ENCODE measurements around the gene ATPAF1.

ATPAF1 gene

DNA sequence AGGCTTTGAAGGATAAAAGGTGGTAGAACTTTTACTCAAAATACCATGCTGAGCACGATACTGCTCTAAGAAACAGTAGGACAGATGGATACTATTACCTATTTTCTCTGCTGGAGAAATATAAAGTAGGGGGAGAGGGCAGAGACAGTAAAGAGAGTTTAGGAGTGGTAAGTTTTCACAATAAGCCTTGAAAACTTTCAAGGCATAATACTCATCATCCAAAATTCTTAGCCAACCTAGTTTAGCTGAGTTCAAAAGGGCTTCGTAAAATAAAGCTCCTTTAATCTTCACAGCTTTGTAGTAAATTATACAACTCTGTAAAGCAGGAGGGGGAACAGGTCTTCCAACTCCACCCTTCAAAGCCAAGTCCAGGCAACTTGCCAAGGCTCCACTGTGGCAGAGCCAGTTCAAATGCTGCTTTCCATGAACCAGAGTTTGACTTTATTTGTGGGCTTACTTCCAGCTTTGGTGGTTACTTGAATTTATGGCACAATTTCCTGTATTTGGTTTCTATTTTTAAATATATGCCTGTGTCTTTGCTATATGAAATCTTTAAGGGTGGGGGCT lies 19.0 kb upstream of the ATPAF1 start:
- Histone ChIP-seq H3K36me3 (peaks cover 100% of the 10 kb centered on the region), H3K4me1 (ENCODE audit: control insufficient read depth in 1 of 2, insufficient read depth in 1 of 2, low read depth in 1 of 2, low read length in 1 of 2) (no peaks in the 10 kb centered on the region), H3K4me3 (ENCODE audit: low read depth in 1 of 2, low read length in 1 of 2) (no peak overlapping the region), H3K9me3 (no peaks in the 10 kb centered on the region), H3K27me3 (no peaks in the 10 kb centered on the region), H3K27ac (no peak overlapping the region)
- TF ChIP-seq, protein P1, sequence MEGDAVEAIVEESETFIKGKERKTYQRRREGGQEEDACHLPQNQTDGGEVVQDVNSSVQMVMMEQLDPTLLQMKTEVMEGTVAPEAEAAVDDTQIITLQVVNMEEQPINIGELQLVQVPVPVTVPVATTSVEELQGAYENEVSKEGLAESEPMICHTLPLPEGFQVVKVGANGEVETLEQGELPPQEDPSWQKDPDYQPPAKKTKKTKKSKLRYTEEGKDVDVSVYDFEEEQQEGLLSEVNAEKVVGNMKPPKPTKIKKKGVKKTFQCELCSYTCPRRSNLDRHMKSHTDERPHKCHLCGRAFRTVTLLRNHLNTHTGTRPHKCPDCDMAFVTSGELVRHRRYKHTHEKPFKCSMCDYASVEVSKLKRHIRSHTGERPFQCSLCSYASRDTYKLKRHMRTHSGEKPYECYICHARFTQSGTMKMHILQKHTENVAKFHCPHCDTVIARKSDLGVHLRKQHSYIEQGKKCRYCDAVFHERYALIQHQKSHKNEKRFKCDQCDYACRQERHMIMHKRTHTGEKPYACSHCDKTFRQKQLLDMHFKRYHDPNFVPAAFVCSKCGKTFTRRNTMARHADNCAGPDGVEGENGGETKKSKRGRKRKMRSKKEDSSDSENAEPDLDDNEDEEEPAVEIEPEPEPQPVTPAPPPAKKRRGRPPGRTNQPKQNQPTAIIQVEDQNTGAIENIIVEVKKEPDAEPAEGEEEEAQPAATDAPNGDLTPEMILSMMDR (IDR thresholded peaks at IDR 0.05), result no peak

DNA sequence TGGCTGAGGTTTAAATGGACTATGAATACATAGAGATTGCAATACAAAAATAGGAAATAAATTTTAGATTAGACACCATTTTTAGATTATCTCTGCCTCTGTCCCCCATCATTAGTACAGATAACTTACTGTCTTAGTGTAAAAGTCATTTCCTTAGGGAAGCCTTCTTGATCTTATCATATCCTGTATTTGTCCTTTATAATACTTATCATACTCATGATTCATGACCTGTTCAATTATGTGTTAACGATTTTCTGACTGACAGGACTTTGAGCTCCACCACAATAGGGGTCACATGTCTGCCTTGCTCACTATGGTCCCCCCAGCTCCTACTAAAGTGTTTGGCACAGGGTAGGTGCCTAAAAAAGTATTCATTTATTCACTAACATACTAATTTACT lies 18.1 kb upstream of the ATPAF1 start:
- H3K36me3 ChIP-seq, result peaks cover 100% of the 10 kb centered on the region
- TF ChIP-seq, protein P1 (IDR thresholded peaks at IDR 0.05), result no peak

DNA sequence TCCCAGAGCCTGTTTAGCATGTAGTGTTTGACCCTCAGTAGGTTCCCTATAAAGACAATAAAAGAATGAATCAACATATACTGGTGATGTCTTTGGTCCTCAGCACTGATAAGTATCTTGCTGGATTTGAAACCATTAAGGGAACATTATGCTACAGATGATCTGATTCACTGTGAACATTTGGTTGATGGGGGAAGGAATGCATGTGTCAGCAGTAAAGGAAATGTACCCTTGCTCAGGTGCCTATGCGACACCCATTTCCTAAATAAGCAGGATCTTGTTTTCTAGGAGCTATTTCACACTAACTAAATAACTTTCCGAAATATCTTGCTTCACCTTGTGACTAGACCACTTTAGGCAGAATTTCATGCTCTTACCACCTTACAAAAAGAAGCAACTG lies 16.5 kb upstream of the ATPAF1 start:
- Histone ChIP-seq H3K36me3 (peaks cover 100% of the 10 kb centered on the region), H3K4me3 (ENCODE audit: low read depth in 1 of 2, low read length in 1 of 2) (no peak overlapping the region), H3K27ac (no peak overlapping the region), H3K9me3 (no peaks in the 10 kb centered on the region), H3K4me1 (ENCODE audit: control insufficient read depth in 1 of 2, insufficient read depth in 1 of 2, low read depth in 1 of 2, low read length in 1 of 2) (no peaks in the 10 kb centered on the region), H3K27me3 (no peaks in the 10 kb centered on the region)
- TF ChIP-seq, protein P1 (IDR thresholded peaks at IDR 0.05), result no peak

More for the DNA sequence above, 18.1 kb upstream of the ATPAF1 start:
- H3K27ac ChIP-seq, result no peak overlapping the region
- H3K27me3 ChIP-seq, result no peaks in the 10 kb centered on the region
- H3K4me3 ChIP-seq (ENCODE audit: low read depth in 1 of 2, low read length in 1 of 2), result no peak overlapping the region
- no peaks in the 10 kb centered on the region for H3K9me3 ChIP-seq
- H3K4me1 ChIP-seq (ENCODE audit: control insufficient read depth in 1 of 2, insufficient read depth in 1 of 2, low read depth in 1 of 2, low read length in 1 of 2), result no peaks in the 10 kb centered on the region

DNA sequence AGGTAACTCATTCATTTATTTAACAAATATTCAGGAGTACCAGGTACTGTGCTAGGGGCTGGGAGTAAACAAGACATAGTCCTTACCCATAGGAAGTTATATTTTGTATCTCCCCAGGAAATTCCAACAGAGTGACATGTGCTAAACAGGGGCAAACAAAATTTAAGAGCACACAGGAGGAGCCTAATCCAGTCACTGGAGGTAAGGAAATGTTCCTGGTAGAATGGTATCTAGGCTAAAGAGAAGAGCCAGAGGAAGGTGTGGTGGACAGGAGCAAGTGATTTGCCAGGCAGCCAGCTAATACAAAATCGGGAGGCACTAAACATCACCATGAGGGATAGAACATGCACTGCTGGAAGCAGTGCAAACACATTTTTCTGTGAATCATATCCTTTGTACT lies 13.9 kb upstream of the ATPAF1 start:
- Histone ChIP-seq H3K27me3 (no peaks in the 10 kb centered on the region), H3K27ac (no peak overlapping the region), H3K4me3 (ENCODE audit: low read depth in 1 of 2, low read length in 1 of 2) (no peak overlapping the region), H3K9me3 (no peaks in the 10 kb centered on the region), H3K36me3 (peaks cover 97% of the 10 kb centered on the region), H3K4me1 (ENCODE audit: control insufficient read depth in 1 of 2, insufficient read depth in 1 of 2, low read depth in 1 of 2, low read length in 1 of 2) (no peaks in the 10 kb centered on the region)
- TF ChIP-seq, protein P1 (IDR thresholded peaks at IDR 0.05), result no peak

DNA sequence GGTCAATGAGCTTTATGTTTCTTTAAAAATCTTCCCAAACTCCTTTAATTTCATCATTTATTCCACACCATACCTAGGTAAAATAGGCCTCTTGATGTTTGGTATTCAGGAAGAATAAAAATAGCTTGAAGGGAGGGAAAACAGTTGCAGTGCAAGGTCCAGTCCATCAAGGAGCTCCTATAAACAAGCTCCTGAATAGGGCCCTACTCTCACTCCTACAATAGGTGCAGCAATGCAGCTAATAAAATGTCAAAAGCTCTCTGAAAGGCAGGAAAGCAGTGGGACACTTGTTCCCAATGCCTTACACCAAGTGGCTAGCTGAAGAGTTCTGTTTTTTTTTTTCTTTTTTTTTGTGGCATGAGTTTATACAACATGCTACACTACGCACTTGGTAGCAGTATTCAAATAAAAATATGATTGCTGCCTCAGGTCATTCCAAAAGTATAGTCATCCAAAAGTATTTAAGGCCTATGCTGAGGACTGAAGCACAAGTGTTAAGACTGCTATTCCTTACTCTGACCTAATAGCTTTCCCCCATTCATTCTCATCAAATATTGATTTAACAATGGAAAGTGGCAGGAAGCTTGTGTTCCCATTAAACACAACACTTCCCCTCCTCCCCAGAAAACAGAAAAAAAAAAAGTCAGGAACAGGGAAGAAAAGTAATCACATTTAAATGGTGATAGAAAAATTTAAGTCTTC lies 13.3 kb upstream of the ATPAF1 start:
- Histone ChIP-seq H3K4me3 (ENCODE audit: low read depth in 1 of 2, low read length in 1 of 2) (no peak overlapping the region), H3K36me3 (peaks cover 97% of the 10 kb centered on the region), H3K27me3 (no peaks in the 10 kb centered on the region), H3K4me1 (ENCODE audit: control insufficient read depth in 1 of 2, insufficient read depth in 1 of 2, low read depth in 1 of 2, low read length in 1 of 2) (no peaks in the 10 kb centered on the region), H3K27ac (no peak overlapping the region), H3K9me3 (no peaks in the 10 kb centered on the region)
- TF ChIP-seq, protein P1 (IDR thresholded peaks at IDR 0.05), result no peak

Data from neutrophil (primary cell).